Measurements from ENCODE around the gene PPFIBP1. TPM values are rescaled to one million over a fixed set of nuclear protein-coding genes. Genes with fewer than 3 reads are reported as not detected.
"Not testable (repeated sequence)": the region's sequence is repeated elsewhere in the genome, so short reads cannot be mapped to it uniquely, and the experiment has no call there.

Gene PPFIBP1
- total RNA-seq, 4 donors from 2014 or later, result 48.6 to 148 (median 74.8) TPM

- H3K27ac ChIP-seq, result no peak overlapping the region
- no peak overlapping the region for H3K4me3 ChIP-seq
- DNase-seq (ENCODE audit: low spot score in 2 of 2), result no peak
- no peaks in the 10 kb centered on the region for H3K4me1 ChIP-seq
- no peaks in the 10 kb centered on the region for H3K27me3 ChIP-seq
- H3K9me3 ChIP-seq, result no peaks in the 10 kb centered on the region
- peaks cover 8% of the 10 kb centered on the region for H3K36me3 ChIP-seq
- 34% methylated on average over 1 of the region's 1 CpG for WGBS
- TF ChIP-seq EP300 (IDR thresholded peaks at IDR 0.05) (no peak), CTCF (IDR thresholded peaks at IDR 0.05) (peak; percentile 74 to 85), POLR2A (IDR thresholded peaks at IDR 0.05) (no peak)
Observed at GRCh38 chr12:27652174-27652763, 128.3 kb downstream of the PPFIBP1 start.

GRCh38 chr12:27653661-27654060, 129.7 kb downstream of the PPFIBP1 start:
- Histone ChIP-seq H3K27me3 (no peaks in the 10 kb centered on the region), H3K36me3 (peaks cover 17% of the 10 kb centered on the region), H3K4me1 (no peaks in the 10 kb centered on the region), H3K9me3 (no peaks in the 10 kb centered on the region), H3K27ac (no peak overlapping the region), H3K4me3 (no peak overlapping the region)
- no peak for TF ChIP-seq EP300 (IDR thresholded peaks at IDR 0.05)
- TF ChIP-seq POLR2A (IDR thresholded peaks at IDR 0.05), result no peak
- no peak for TF ChIP-seq POLR2AphosphoS5 (IDR thresholded peaks at IDR 0.05)
- TF ChIP-seq CTCF (IDR thresholded peaks at IDR 0.05), result no peak
- DNase-seq (ENCODE audit: low spot score in 2 of 2), result no peak

- WGBS, result 83% methylated on average over 3 of the region's 3 CpGs
- not testable (repeated sequence) for H3K4me1 ChIP-seq; H3K27ac ChIP-seq; DNase-seq (ENCODE audit: low spot score in 2 of 2); H3K27me3 ChIP-seq; H3K9me3 ChIP-seq; H3K4me3 ChIP-seq
- H3K36me3 ChIP-seq, result peaks cover 25% of the 10 kb centered on the region
Observed at GRCh38 chr12:27655476-27655875, 131.5 kb downstream of the PPFIBP1 start.

GRCh38 chr12:27657296-27657695, 133.3 kb downstream of the PPFIBP1 start:
- no peaks in the 10 kb centered on the region for H3K9me3 ChIP-seq
- H3K4me1 ChIP-seq, result no peaks in the 10 kb centered on the region
- no peak for TF ChIP-seq EP300 (IDR thresholded peaks at IDR 0.05)
- H3K27ac ChIP-seq, result no peak overlapping the region
- H3K4me3 ChIP-seq, result no peak overlapping the region
- WGBS, result 94% methylated on average over 4 of the region's 4 CpGs
- no peaks in the 10 kb centered on the region for H3K27me3 ChIP-seq
- no peak for DNase-seq (ENCODE audit: low spot score in 2 of 2)
- H3K36me3 ChIP-seq, result peaks cover 40% of the 10 kb centered on the region

- H3K27me3 ChIP-seq, result no peaks in the 10 kb centered on the region
- H3K4me1 ChIP-seq, result no peaks in the 10 kb centered on the region
- H3K4me3 ChIP-seq, result no peak overlapping the region
- no peak for DNase-seq (ENCODE audit: low spot score in 2 of 2)
- TF ChIP-seq CTCF (IDR thresholded peaks at IDR 0.05) (no peak), POLR2AphosphoS5 (IDR thresholded peaks at IDR 0.05) (no peak), EP300 (IDR thresholded peaks at IDR 0.05) (no peak), POLR2A (IDR thresholded peaks at IDR 0.05) (no peak)
- no peak overlapping the region for H3K27ac ChIP-seq
- peaks cover 70% of the 10 kb centered on the region for H3K36me3 ChIP-seq
- 73% methylated on average over 3 of the region's 3 CpGs for WGBS
- H3K9me3 ChIP-seq, result no peaks in the 10 kb centered on the region
Observed at GRCh38 chr12:27665704-27666103, 141.7 kb downstream of the PPFIBP1 start.

GRCh38 chr12:27666510-27666909, 142.5 kb downstream of the PPFIBP1 start:
- 54% methylated on average over 3 of the region's 3 CpGs for WGBS

More at GRCh38 chr12:27666510-27666909, 142.5 kb downstream of the PPFIBP1 start:
- no peak overlapping the region for H3K4me3 ChIP-seq
- no peaks in the 10 kb centered on the region for H3K4me1 ChIP-seq
- H3K9me3 ChIP-seq, result no peaks in the 10 kb centered on the region
- TF ChIP-seq POLR2AphosphoS5 (IDR thresholded peaks at IDR 0.05) (no peak), CTCF (IDR thresholded peaks at IDR 0.05) (no peak), POLR2A (IDR thresholded peaks at IDR 0.05) (no peak)
- DNase-seq (ENCODE audit: low spot score in 2 of 2), result no peak
- H3K27me3 ChIP-seq, result no peaks in the 10 kb centered on the region
- no peak overlapping the region for H3K27ac ChIP-seq
- H3K36me3 ChIP-seq, result peaks cover 68% of the 10 kb centered on the region

Measured in suprapubic skin (tissue), 4 donors.